BJ (cell line): Measurements from ENCODE around the gene RILP. TPM values are rescaled to one million over a fixed set of nuclear protein-coding genes. Genes with fewer than 3 reads are reported as not detected.

Experiments used
- CTCF ChIA-PET: fragments of 350-600 bp; formaldehyde crosslinking; extraction: SDS; loops from one replicate; lab custom pipeline; 2021; ENCODE audit warnings: antibody characterized with exemption, inconsistent platforms; lab: Yijun Ruan, JAX
- POLR2A ChIA-PET: fragments of 300-600 bp; sonication (Branson Sonifier 250); formaldehyde crosslinking; extraction: SDS; loops from one replicate; lab custom pipeline; 2021; ENCODE audit warnings: antibody characterized with exemption; lab: Charles Lee
- DNase-seq: peaks from one replicate; pipeline ENCODE4 v3.0.0-alpha.2; 2011; ENCODE audit warnings: low read depth
- H3K27me3 ChIP-seq: 2 replicates; pipeline ENCODE4 v1.6.0; 2011; ENCODE audit warnings: low read length; ENCODE audit not compliant: control insufficient read depth, insufficient read depth
- H3K36me3 ChIP-seq: 2 replicates; pipeline ENCODE4 v1.5.1; 2011; ENCODE audit warnings: low read length; ENCODE audit not compliant: control insufficient read depth, insufficient read depth
- H3K4me3 ChIP-seq: 2 replicates; pipeline ENCODE4 v1.5.1; 2011; ENCODE audit warnings: low read depth, mild to moderate bottlenecking, control low read depth, low read length
- polyA plus RNA-seq: library from polyadenylated mRNA; depleted of rRNA; stranded (reverse); fragments of >200 nt; gene quantifications from 2 replicates; pipeline ENCODE4 v1.2.3, GENCODE V29; 2011
- TF ChIP-seq, protein P1 (sequence below): IDR thresholded peaks from 2 replicates; pipeline ENCODE4 v1.5.1; 2011; ENCODE audit warnings: low read depth, mild to moderate bottlenecking, control low read depth, inconsistent platforms, low read length, moderate library complexity; ENCODE audit not compliant: insufficient read depth

Gene RILP
- polyA plus RNA-seq, 1 experiment = 6.2 TPM

DNA sequence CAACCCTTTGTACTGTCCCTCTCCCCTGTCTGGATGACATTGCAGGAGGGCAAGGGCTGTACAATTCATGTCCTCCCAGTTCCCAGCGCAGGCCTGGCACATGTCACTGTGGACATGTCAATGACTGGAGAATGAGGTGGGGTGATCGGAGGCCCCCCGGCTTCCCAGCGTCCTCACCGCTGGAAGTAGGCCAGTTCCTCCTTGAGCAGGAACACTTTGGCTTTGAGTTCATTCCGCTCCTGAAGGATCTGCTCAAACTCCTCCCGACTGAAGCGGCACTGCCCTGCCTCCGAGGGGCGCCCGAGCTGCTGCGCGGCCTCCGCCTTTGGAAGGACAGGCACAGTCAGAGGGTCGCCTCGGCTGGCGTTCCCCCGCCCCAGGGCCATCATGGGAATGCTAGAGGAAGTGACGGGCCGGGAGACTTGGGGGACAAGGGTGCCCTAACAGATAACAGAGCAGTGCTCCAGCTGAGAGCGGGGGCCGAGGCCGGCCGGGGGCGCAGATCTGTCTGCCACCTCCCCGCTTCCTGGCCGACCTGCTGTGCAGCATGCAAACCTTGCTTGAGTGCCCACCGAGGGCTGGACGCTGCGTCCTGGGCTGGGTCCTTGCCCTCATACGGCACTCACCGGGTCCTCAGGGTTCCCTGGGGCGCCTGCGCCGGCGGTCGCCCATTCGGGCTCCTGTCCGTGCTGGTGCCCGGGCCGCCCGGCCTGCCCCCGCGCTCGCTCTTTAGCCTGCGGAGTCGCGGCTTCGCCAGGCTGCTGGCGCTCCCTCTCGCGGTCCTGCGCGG lies 1.3 kb downstream of the RILP start:
- ChIA-PET CTCF (interaction anchor here (0.6 to 3.2 kb wide), 22 partner anchors 10 to 390 kb away, joined by 3 to 36 read pairs (median 4); partner anchors contain the start of genes PITPNA and SLC43A2), POLR2A (interaction anchor here (0.6 kb wide), 2 partner anchors 58 to 71 kb away, joined by 4 to 9 read pairs; no protein-coding TSS in a partner anchor)
- H3K27me3 ChIP-seq = no peaks in the 10 kb centered on the region
- peak overlapping the region; percentile 54 for H3K4me3 ChIP-seq
- DNase-seq = no peak
- H3K36me3 ChIP-seq = peaks cover 24% of the 10 kb centered on the region
- TF ChIP-seq, protein P1, sequence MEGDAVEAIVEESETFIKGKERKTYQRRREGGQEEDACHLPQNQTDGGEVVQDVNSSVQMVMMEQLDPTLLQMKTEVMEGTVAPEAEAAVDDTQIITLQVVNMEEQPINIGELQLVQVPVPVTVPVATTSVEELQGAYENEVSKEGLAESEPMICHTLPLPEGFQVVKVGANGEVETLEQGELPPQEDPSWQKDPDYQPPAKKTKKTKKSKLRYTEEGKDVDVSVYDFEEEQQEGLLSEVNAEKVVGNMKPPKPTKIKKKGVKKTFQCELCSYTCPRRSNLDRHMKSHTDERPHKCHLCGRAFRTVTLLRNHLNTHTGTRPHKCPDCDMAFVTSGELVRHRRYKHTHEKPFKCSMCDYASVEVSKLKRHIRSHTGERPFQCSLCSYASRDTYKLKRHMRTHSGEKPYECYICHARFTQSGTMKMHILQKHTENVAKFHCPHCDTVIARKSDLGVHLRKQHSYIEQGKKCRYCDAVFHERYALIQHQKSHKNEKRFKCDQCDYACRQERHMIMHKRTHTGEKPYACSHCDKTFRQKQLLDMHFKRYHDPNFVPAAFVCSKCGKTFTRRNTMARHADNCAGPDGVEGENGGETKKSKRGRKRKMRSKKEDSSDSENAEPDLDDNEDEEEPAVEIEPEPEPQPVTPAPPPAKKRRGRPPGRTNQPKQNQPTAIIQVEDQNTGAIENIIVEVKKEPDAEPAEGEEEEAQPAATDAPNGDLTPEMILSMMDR = peak; percentile 32

DNA sequence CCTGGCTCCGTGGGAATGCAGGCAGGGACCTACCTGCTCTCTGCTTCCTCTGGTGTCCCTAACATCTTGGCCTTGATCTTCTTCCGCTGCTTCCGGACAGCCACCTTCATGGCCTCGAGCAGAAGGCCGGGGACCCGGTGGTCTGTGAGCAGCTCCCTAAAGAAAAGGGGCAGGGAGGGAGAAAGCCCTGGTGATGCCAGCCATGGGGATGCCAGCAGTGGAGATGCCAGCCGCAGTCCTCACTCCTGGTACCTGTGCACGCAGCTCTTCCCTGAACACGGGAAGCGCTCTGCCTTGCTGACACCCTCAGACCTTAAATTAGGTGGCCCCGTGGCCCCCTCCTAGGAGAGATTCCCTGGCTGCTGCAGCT lies 1.9 kb downstream of the RILP start:
- CTCF ChIA-PET = interaction anchor here (1.1 to 3.2 kb wide), 14 partner anchors 9 to 370 kb away, joined by 3 to 36 read pairs (median 4); partner anchors contain the start of gene SLC43A2
- TF ChIP-seq, protein P1 = no peak
- no peak for DNase-seq
- Histone ChIP-seq H3K4me3 (no peak overlapping the region), H3K36me3 (peaks cover 20% of the 10 kb centered on the region), H3K27me3 (no peaks in the 10 kb centered on the region)
- POLR2A ChIA-PET = no interaction called here

- Histone ChIP-seq H3K36me3 (peaks cover 13% of the 10 kb centered on the region), H3K27me3 (no peaks in the 10 kb centered on the region), H3K4me3 (no peak overlapping the region)
- DNase-seq = no peak
- TF ChIP-seq, protein P1 = no peak
- CTCF ChIA-PET = interaction anchor here (1.0 to 3.2 kb wide), 3 partner anchors 13 to 388 kb away, joined by 3 to 20 read pairs (median 3); no protein-coding TSS in a partner anchor
- POLR2A ChIA-PET = no interaction called here
These were observed 3.3 kb downstream of the RILP start for GRCh38 chr17:1646199-1646875.

DNA sequence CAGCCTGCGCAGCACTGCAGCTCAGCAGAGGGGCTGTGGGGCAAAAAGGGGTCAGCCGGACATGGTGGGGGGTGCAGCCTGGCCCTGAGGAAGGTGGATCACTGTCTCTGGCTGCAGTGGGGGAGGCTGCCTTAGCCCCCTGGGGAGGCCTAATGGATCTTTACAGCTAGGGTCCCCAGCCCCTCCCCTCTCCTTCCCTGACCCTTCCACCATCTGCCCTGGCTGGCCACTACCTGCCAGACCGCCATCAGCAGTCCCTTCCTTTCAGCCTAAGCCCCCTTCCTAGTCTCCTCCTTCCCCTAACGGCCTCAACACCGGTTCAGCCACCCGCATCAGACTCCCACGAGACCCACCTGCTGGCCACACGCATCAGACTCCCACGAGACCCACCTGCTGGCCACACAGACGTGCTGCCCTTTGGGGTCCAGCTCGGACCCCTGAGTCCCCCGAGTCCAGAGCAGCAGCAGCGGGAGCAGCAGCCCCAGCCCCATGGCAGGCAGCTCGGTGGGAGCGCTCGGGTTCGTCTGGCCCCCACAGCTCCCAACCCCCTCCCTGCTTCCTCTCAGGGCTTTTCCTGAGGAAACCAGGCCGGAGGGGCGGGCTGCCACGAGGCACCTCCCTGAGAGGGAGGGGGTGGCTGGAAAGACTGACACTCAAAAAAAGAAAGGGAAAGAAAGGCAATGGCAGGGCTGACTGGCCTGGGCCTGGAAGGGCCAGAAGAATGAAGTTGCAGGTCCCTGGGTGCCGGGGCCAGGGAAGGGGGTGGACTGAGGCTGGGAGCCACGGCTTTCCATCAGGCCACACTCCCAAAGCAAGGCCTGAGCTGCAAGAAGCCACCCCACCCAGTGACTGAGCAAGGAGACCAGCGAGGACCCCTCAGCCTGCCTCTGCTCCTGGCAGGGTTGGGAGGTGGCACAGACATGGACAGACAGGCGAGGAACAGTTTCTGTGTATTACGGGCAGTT lies 4.2 kb downstream of the RILP start, which contains the start of gene SCARF1:
SCARF1 (minus strand) TSS at position 526 of the 965 bp plus-strand sequence; CDS start at position 491, 35 bp downstream.
- Histone ChIP-seq H3K36me3 (peaks cover 5% of the 10 kb centered on the region; the same call in 1 of the 2 replicates), H3K27me3 (no peaks in the 10 kb centered on the region), H3K4me3 (no peak within 1 kb of the TSS)
- ChIA-PET POLR2A (interaction anchor here (0.6 kb wide), 1 partner anchor 22 kb away, joined by 10 read pairs; no protein-coding TSS in a partner anchor), CTCF (interaction anchor here (1.0 to 3.2 kb wide), 4 partner anchors 13 to 388 kb away, joined by 3 to 20 read pairs (median 3); no protein-coding TSS in a partner anchor)
- TF ChIP-seq, protein P1 = no peak
- no peak for DNase-seq
